Mammary epithelial cell (primary cell): ENCODE results near the gene MORN5.

ENCODE experiments used
- EZH2 ChIP-seq: IDR thresholded peaks from 2 replicates; pipeline ENCODE4 v1.6.1; 2012; ENCODE audit warnings: low read length, inconsistent platforms, borderline replicate concordance
- TF ChIP-seq, protein P1 (sequence below), 2 donors: IDR thresholded peaks in 1 of 2; conservative IDR thresholded peaks in 1 of 2; 2 replicates each; pipeline ENCODE4 v1.5.1; 2011 to 2012; ENCODE audit warnings: inconsistent platforms in 2 of 2, low read length in 2 of 2, mild to moderate bottlenecking in 2 of 2, control low read depth in 1 of 2, low read depth in 1 of 2; ENCODE audit not compliant: insufficient read depth in 1 of 2; ENCODE audit errors: extremely low read depth in 1 of 2

DNA sequence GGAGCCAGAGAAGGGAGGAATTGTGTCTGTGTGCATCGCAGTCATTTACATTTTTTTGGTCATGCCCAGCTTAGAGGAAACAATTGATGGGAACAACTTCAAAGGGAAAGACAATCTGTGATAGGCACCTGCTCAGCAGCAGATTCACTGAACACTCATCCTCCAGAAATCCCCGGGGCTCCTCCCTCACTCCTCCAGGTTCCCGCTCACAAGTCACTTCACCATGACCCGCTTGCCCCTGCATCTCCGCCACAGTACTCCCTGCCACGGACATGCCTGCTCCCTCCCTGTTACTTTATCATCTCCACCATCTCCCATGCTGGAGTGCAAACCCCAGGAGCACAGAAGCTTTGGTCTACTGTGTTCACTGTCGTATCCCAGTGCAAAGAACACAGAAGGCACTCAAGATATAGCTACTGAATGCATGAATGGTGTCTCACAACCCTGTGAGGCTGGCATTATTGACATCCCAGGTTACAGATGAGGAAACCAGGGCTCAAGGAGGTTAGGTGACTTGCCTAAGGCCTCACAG is 52.8 kb downstream of the MORN5 start:
- TF ChIP-seq, protein P1, sequence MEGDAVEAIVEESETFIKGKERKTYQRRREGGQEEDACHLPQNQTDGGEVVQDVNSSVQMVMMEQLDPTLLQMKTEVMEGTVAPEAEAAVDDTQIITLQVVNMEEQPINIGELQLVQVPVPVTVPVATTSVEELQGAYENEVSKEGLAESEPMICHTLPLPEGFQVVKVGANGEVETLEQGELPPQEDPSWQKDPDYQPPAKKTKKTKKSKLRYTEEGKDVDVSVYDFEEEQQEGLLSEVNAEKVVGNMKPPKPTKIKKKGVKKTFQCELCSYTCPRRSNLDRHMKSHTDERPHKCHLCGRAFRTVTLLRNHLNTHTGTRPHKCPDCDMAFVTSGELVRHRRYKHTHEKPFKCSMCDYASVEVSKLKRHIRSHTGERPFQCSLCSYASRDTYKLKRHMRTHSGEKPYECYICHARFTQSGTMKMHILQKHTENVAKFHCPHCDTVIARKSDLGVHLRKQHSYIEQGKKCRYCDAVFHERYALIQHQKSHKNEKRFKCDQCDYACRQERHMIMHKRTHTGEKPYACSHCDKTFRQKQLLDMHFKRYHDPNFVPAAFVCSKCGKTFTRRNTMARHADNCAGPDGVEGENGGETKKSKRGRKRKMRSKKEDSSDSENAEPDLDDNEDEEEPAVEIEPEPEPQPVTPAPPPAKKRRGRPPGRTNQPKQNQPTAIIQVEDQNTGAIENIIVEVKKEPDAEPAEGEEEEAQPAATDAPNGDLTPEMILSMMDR (conservative IDR thresholded peaks at IDR 0.05 in 1 of 2, IDR thresholded peaks at IDR 0.05 in 1 of 2; ENCODE audit: extremely low read depth in 1 of 2, insufficient read depth in 1 of 2, low read depth in 1 of 2, low read length in 2 of 2): no peak
- TF ChIP-seq EZH2: no peak
